ENCODE measurements around the gene MXD4.

DNA sequence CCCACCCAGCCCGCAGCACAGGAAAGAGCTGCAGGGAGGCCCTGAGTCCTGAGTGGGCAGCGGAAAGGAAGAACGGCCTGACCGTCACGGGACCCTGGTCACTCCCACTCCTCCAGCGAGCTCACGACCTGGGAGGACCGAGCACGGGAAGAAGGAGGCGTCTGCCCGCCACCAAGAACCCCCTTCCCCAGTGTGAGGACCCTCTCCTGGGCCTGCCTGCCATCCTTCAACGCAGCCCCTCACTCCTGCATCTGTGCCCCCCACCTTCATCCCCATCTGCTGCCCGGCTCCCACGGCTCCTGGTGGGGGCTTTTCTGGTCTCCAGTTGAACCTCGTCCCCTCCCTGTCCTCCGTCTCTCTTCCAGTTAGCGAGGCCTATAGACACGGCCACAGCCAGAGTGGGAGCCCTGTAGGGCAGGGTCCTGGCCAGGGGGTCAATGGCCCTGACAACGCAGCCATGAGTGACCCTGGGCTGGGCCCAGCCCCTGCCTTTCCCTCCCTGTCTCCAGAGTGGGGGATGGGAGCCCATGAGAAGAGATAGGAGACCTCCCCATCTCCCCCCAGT, 41.3 kb upstream of the MXD4 start:
- TF ChIP-seq EZH2phosphoT487 (IDR thresholded peaks at IDR 0.05) (no peak), EZH2 (IDR thresholded peaks at IDR 0.05) (no peak), CTCF (IDR thresholded peaks at IDR 0.05) (no peak)

All from neural progenitor cell (in vitro differentiated cells).